HEK293 (cell line): ENCODE results near the gene SNCG.

Experiments used
- EGR2 ChIP-seq: fragments of 450-650 bp; formaldehyde crosslinking; IDR thresholded peaks from 2 replicates; pipeline ENCODE4 v1.5.1; 2016; ENCODE audit warnings: low read depth, missing biosample characterization, missing genetic modification characterization
- KLF10 ChIP-seq: fragments of 450-650 bp; IDR thresholded peaks from 2 replicates; pipeline ENCODE4 v1.5.1; 2018; ENCODE audit warnings: missing biosample characterization, mild to moderate bottlenecking, missing genetic modification characterization
- TRIM28 ChIP-seq: IDR thresholded peaks from 2 replicates; pipeline ENCODE4 v1.6.1; 2011; ENCODE audit warnings: low read length, control low read depth, borderline replicate concordance
- WT1 ChIP-seq: fragments of 450-650 bp; formaldehyde crosslinking; IDR thresholded peaks from 2 replicates; pipeline ENCODE4 v1.5.1; 2016; ENCODE audit warnings: missing biosample characterization, missing genetic modification characterization
- YY2 ChIP-seq: fragments of 450-650 bp; formaldehyde crosslinking; IDR thresholded peaks from 2 replicates; pipeline ENCODE4 v1.5.1; 2016; ENCODE audit warnings: missing biosample characterization, missing genetic modification characterization
- ZEB2 ChIP-seq: fragments of 450-650 bp; formaldehyde crosslinking; IDR thresholded peaks from 2 replicates; pipeline ENCODE4 v1.5.1; 2016; ENCODE audit warnings: missing biosample characterization, missing genetic modification characterization
- ZNF2 ChIP-seq: fragments of 450-650 bp; formaldehyde crosslinking; IDR thresholded peaks from 2 replicates; pipeline ENCODE4 v1.5.1; 2016; ENCODE audit warnings: missing biosample characterization, missing genetic modification characterization
- ZNF211 ChIP-seq: fragments of 450-650 bp; formaldehyde crosslinking; IDR thresholded peaks from 2 replicates; pipeline ENCODE4 v1.5.1; 2016; ENCODE audit warnings: low read depth, missing biosample characterization, missing genetic modification characterization
- ZNF311 ChIP-seq: fragments of 450-650 bp; formaldehyde crosslinking; IDR thresholded peaks from 2 replicates; pipeline ENCODE4 v1.5.1; 2017; ENCODE audit warnings: missing biosample characterization, missing genetic modification characterization, borderline replicate concordance
- ZNF350 ChIP-seq: fragments of 450-650 bp; formaldehyde crosslinking; IDR thresholded peaks from 2 replicates; pipeline ENCODE4 v1.5.0; 2017; ENCODE audit warnings: missing biosample characterization, mild to moderate bottlenecking, missing genetic modification characterization
- ZNF354C ChIP-seq: fragments of 450-650 bp; formaldehyde crosslinking; IDR thresholded peaks from 2 replicates; pipeline ENCODE4 v1.5.1; 2016; ENCODE audit warnings: missing biosample characterization, missing genetic modification characterization, low read depth, borderline replicate concordance
- ZNF366 ChIP-seq: fragments of 450-650 bp; formaldehyde crosslinking; conservative IDR thresholded peaks from 2 replicates; pipeline ENCODE4 v1.5.1; 2016; ENCODE audit warnings: missing biosample characterization, missing genetic modification characterization
- ZNF404 ChIP-seq: fragments of 450-650 bp; formaldehyde crosslinking; IDR thresholded peaks from 2 replicates; pipeline ENCODE4 v1.5.1; 2017; ENCODE audit warnings: missing biosample characterization, missing genetic modification characterization
- ZNF514 ChIP-seq: fragments of 450-650 bp; formaldehyde crosslinking; IDR thresholded peaks from 2 replicates; pipeline ENCODE4 v1.5.1; 2016; ENCODE audit warnings: missing biosample characterization, missing genetic modification characterization
- ZNF529 ChIP-seq: fragments of 450-650 bp; formaldehyde crosslinking; IDR thresholded peaks from 2 replicates; pipeline ENCODE4 v1.5.1; 2017; ENCODE audit warnings: missing genetic modification characterization, missing biosample characterization; ENCODE audit not compliant: insufficient replicate concordance
- ZNF530 ChIP-seq: fragments of 450-650 bp; formaldehyde crosslinking; IDR thresholded peaks from 2 replicates; pipeline ENCODE4 v1.5.1; 2016; ENCODE audit warnings: low read depth, missing biosample characterization, missing genetic modification characterization
- ZNF549 ChIP-seq: fragments of 450-650 bp; IDR thresholded peaks from 2 replicates; pipeline ENCODE4 v1.5.1; 2018; ENCODE audit warnings: missing biosample characterization, missing genetic modification characterization, mild to moderate bottlenecking, inconsistent platforms, moderate library complexity
- ZNF560 ChIP-seq: fragments of 450-650 bp; formaldehyde crosslinking; IDR thresholded peaks from 2 replicates; pipeline ENCODE4 v1.5.1; 2017; ENCODE audit warnings: missing biosample characterization, missing genetic modification characterization, borderline replicate concordance
- ZNF585B ChIP-seq: fragments of 450-650 bp; formaldehyde crosslinking; IDR thresholded peaks from 2 replicates; pipeline ENCODE4 v1.5.1; 2016; ENCODE audit warnings: missing biosample characterization, missing genetic modification characterization
- ZNF623 ChIP-seq: fragments of 450-650 bp; formaldehyde crosslinking; IDR thresholded peaks from 2 replicates; pipeline ENCODE4 v1.5.1; 2016; ENCODE audit warnings: missing biosample characterization, missing genetic modification characterization
- ZNF629 ChIP-seq: fragments of 450-650 bp; formaldehyde crosslinking; IDR thresholded peaks from 2 replicates; pipeline ENCODE4 v1.5.1; 2017; ENCODE audit warnings: missing biosample characterization, missing genetic modification characterization
- ZNF677 ChIP-seq: fragments of 450-650 bp; IDR thresholded peaks from 2 replicates; pipeline ENCODE4 v1.5.0; 2018; ENCODE audit warnings: missing biosample characterization, mild to moderate bottlenecking, missing genetic modification characterization, moderate library complexity
- ZNF707 ChIP-seq: fragments of 450-650 bp; formaldehyde crosslinking; IDR thresholded peaks from 2 replicates; pipeline ENCODE4 v1.5.1; 2016; ENCODE audit warnings: missing biosample characterization, missing genetic modification characterization
- ZNF776 ChIP-seq: fragments of 450-650 bp; formaldehyde crosslinking; IDR thresholded peaks from 2 replicates; pipeline ENCODE4 v1.5.0; 2017; ENCODE audit warnings: missing biosample characterization, missing genetic modification characterization, borderline replicate concordance
- ZNF791 ChIP-seq: fragments of 450-650 bp; formaldehyde crosslinking; IDR thresholded peaks from 2 replicates; pipeline ENCODE4 v1.5.1; 2016; ENCODE audit warnings: missing biosample characterization, missing genetic modification characterization
- ZNF843 ChIP-seq: fragments of 450-650 bp; formaldehyde crosslinking; IDR thresholded peaks from 2 replicates; pipeline ENCODE4 v1.5.1; 2016; ENCODE audit warnings: missing biosample characterization, missing genetic modification characterization
- ZSCAN23 ChIP-seq: fragments of 450-650 bp; formaldehyde crosslinking; IDR thresholded peaks from 2 replicates; pipeline ENCODE4 v1.5.1; 2016; ENCODE audit warnings: missing biosample characterization, missing genetic modification characterization
- TF ChIP-seq, protein P1 (sequence below): fragments of 450-650 bp; formaldehyde crosslinking; IDR thresholded peaks from 2 replicates; pipeline ENCODE4 v1.5.1; 2017; ENCODE audit warnings: missing biosample characterization, missing genetic modification characterization
- TF ChIP-seq, protein P2 (sequence below): fragments of 450-650 bp; formaldehyde crosslinking; IDR thresholded peaks from 2 replicates; pipeline ENCODE4 v1.5.0; 2017; ENCODE audit warnings: missing biosample characterization, missing genetic modification characterization, borderline replicate concordance
- TF ChIP-seq, protein P3 (sequence below): fragments of 450-650 bp; formaldehyde crosslinking; IDR thresholded peaks from 2 replicates; pipeline ENCODE4 v1.5.1; 2017; ENCODE audit warnings: missing biosample characterization, missing genetic modification characterization
- TF ChIP-seq, protein P4 (sequence below): fragments of 450-650 bp; formaldehyde crosslinking; IDR thresholded peaks from 2 replicates; pipeline ENCODE4 v1.5.1; 2016; ENCODE audit warnings: missing biosample characterization, missing genetic modification characterization, low read depth
- TF ChIP-seq, protein P5 (sequence below): fragments of 450-650 bp; formaldehyde crosslinking; IDR thresholded peaks from 2 replicates; pipeline ENCODE4 v1.5.1; 2016; ENCODE audit warnings: missing biosample characterization, missing genetic modification characterization

SNCG gene

DNA sequence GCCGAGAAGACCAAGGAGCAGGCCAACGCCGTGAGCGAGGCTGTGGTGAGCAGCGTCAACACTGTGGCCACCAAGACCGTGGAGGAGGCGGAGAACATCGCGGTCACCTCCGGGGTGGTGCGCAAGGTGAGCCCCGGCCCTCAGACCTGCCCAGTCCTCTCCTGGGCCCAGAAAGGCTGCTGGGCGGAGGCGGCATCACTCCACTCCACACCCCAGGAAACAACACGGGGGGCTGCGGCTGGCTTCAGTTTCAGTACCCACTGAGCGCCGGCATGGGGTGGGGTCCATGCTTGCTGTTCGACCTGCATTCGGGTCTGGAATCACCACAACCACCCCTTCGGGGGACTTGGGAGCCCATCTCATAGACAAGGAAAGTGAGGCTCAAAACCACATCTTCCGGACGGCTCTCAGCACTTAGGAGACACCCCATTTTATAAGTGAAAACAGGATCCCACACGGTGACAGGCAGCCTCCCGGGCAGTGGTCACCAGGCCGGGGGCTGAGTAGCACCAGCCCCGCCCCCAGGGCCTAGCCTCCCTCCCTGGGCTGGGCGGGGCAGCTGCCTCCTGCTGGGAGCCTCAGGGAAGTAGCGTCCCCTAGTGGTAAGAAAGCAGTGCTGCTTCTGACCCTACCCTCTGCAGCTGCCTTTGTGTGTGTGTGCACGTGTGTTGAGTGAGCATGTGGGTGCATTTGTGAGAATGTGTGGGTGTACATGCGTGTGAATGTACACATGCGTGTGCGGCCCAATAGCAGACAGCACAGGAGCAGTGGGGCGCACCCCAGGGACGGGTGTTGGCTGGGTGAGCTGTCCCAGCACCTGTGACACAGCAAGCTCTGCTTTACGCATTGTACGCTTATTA lies 1.8 kb downstream of the SNCG start (continued):
- TF ChIP-seq, protein P1, sequence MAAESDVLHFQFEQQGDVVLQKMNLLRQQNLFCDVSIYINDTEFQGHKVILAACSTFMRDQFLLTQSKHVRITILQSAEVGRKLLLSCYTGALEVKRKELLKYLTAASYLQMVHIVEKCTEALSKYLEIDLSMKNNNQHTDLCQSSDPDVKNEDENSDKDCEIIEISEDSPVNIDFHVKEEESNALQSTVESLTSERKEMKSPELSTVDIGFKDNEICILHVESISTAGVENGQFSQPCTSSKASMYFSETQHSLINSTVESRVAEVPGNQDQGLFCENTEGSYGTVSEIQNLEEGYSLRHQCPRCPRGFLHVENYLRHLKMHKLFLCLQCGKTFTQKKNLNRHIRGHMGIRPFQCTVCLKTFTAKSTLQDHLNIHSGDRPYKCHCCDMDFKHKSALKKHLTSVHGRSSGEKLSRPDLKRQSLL (tag by site-specific recombination), result no peak
- TF ChIP-seq ZNF354C (tag by site-specific recombination) (no peak), ZNF2 (tag by site-specific recombination) (0 out of 2 replicates have a peak, but pooled peaks have one; percentile 20), TRIM28 (no peak), ZNF211 (tag by site-specific recombination) (no peak), ZSCAN23 (tag by site-specific recombination) (no peak), ZNF677 (tag by site-specific recombination) (no peak), ZNF707 (no peak), WT1 (tag by site-specific recombination) (no peak), ZNF560 (tag by site-specific recombination) (no peak), ZNF585B (tag by site-specific recombination) (no peak), ZNF311 (tag by site-specific recombination) (no peak), ZNF514 (no peak), ZNF350 (tag by site-specific recombination) (no peak), ZNF549 (tag by site-specific recombination) (no peak), ZNF776 (tag by site-specific recombination) (no peak), ZEB2 (tag by site-specific recombination) (no peak), ZNF843 (tag by site-specific recombination) (no peak), EGR2 (peak; percentile 52), ZNF791 (tag by site-specific recombination) (no peak), ZNF530 (tag by site-specific recombination) (no peak), ZNF404 (no peak), ZNF366 (tag by site-specific recombination) (no peak), ZNF623 (tag by site-specific recombination) (no peak), ZNF529 (tag by site-specific recombination) (no peak), ZNF629 (tag by site-specific recombination) (no peak), YY2 (tag by site-specific recombination) (no peak), KLF10 (no peak)
- TF ChIP-seq, protein P2, sequence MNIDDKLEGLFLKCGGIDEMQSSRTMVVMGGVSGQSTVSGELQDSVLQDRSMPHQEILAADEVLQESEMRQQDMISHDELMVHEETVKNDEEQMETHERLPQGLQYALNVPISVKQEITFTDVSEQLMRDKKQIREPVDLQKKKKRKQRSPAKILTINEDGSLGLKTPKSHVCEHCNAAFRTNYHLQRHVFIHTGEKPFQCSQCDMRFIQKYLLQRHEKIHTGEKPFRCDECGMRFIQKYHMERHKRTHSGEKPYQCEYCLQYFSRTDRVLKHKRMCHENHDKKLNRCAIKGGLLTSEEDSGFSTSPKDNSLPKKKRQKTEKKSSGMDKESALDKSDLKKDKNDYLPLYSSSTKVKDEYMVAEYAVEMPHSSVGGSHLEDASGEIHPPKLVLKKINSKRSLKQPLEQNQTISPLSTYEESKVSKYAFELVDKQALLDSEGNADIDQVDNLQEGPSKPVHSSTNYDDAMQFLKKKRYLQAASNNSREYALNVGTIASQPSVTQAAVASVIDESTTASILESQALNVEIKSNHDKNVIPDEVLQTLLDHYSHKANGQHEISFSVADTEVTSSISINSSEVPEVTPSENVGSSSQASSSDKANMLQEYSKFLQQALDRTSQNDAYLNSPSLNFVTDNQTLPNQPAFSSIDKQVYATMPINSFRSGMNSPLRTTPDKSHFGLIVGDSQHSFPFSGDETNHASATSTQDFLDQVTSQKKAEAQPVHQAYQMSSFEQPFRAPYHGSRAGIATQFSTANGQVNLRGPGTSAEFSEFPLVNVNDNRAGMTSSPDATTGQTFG (tag by site-specific recombination), result no peak
- TF ChIP-seq, protein P3, sequence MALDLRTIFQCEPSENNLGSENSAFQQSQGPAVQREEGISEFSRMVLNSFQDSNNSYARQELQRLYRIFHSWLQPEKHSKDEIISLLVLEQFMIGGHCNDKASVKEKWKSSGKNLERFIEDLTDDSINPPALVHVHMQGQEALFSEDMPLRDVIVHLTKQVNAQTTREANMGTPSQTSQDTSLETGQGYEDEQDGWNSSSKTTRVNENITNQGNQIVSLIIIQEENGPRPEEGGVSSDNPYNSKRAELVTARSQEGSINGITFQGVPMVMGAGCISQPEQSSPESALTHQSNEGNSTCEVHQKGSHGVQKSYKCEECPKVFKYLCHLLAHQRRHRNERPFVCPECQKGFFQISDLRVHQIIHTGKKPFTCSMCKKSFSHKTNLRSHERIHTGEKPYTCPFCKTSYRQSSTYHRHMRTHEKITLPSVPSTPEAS, result peak; percentile 82
- TF ChIP-seq, protein P4, sequence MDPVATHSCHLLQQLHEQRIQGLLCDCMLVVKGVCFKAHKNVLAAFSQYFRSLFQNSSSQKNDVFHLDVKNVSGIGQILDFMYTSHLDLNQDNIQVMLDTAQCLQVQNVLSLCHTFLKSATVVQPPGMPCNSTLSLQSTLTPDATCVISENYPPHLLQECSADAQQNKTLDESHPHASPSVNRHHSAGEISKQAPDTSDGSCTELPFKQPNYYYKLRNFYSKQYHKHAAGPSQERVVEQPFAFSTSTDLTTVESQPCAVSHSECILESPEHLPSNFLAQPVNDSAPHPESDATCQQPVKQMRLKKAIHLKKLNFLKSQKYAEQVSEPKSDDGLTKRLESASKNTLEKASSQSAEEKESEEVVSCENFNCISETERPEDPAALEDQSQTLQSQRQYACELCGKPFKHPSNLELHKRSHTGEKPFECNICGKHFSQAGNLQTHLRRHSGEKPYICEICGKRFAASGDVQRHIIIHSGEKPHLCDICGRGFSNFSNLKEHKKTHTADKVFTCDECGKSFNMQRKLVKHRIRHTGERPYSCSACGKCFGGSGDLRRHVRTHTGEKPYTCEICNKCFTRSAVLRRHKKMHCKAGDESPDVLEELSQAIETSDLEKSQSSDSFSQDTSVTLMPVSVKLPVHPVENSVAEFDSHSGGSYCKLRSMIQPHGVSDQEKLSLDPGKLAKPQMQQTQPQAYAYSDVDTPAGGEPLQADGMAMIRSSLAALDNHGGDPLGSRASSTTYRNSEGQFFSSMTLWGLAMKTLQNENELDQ (tag by site-specific recombination), result no peak
- TF ChIP-seq, protein P5, sequence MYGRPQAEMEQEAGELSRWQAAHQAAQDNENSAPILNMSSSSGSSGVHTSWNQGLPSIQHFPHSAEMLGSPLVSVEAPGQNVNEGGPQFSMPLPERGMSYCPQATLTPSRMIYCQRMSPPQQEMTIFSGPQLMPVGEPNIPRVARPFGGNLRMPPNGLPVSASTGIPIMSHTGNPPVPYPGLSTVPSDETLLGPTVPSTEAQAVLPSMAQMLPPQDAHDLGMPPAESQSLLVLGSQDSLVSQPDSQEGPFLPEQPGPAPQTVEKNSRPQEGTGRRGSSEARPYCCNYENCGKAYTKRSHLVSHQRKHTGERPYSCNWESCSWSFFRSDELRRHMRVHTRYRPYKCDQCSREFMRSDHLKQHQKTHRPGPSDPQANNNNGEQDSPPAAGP (tag by site-specific recombination), result peak; percentile 83
